Breast epithelium (tissue), 3 donors: ENCODE results near the gene MTCL1.

ENCODE experiments used
- CTCF ChIP-seq, 3 donors: fragments of 450-650 bp; IDR thresholded peaks; one replicate each; pipeline ENCODE4 v1.5.1; 2016 to 2017; ENCODE audit warnings: antibody characterized with exemption in 3 of 3, mild to moderate bottlenecking in 3 of 3, moderate library complexity in 3 of 3
- POLR2A ChIP-seq: fragments of 450-650 bp; IDR thresholded peaks from one replicate; pipeline ENCODE4 v1.6.1; 2016; ENCODE audit warnings: antibody characterized with exemption, mild to moderate bottlenecking, moderate library complexity
- POLR2AphosphoS5 ChIP-seq, 3 donors: sonication (generic); formaldehyde crosslinking; IDR thresholded peaks; one replicate each; pipeline ENCODE4 v1.6.1; 2017; ENCODE audit warnings: antibody characterized with exemption in 3 of 3

- TF ChIP-seq CTCF (IDR thresholded peaks at IDR 0.05): no peak
- no peak for TF ChIP-seq POLR2A
- TF ChIP-seq POLR2AphosphoS5 (IDR thresholded peaks at IDR 0.05): no peak
These were observed 66.6 kb downstream of the MTCL1 start for GRCh38 chr18:8771930-8772329.
